Aorta (tissue), 5 donors: Measurements from ENCODE around the gene CHTOP. TPM values are rescaled to one million over a fixed set of nuclear protein-coding genes. Genes with fewer than 3 reads are reported as not detected.
"Not testable (repeated sequence)": the region's sequence is repeated elsewhere in the genome, so short reads cannot be mapped to it uniquely, and the experiment has no call there.

Experiments
- ATAC-seq: fragments of 200-7000 bp; cut with Tn5 transposase; one replicate; pipeline ENCODE4 v1.9.1; 2022; ENCODE audit warnings: moderate library complexity; ENCODE audit not compliant: low FRiP score
- DNase-seq, 2 donors: peaks; one replicate each; pipeline ENCODE4 v3.0.0-alpha.2; 2020
- H3K27ac ChIP-seq, 2 donors: one replicate each; pipeline ENCODE4 v1.5.1; 2013; ENCODE audit warnings: low read length in 2 of 2, mild to moderate bottlenecking in 2 of 2, moderate library complexity in 2 of 2, control low read depth in 1 of 2, inconsistent platforms in 1 of 2, low read depth in 1 of 2
- H3K27me3 ChIP-seq, 2 donors: one replicate each; pipeline ENCODE4 v1.6.1; 2013; ENCODE audit warnings: control low read depth in 1 of 2, low read length in 1 of 2, mild to moderate bottlenecking in 1 of 2, moderate library complexity in 1 of 2; ENCODE audit not compliant: insufficient read depth in 2 of 2, control insufficient read depth in 1 of 2
- H3K36me3 ChIP-seq, 2 donors: one replicate each; pipeline ENCODE4 v1.6.1; 2013; ENCODE audit warnings: control low read depth in 1 of 2, low read length in 1 of 2, mild to moderate bottlenecking in 1 of 2; ENCODE audit not compliant: insufficient read depth in 2 of 2, control insufficient read depth in 1 of 2
- H3K4me1 ChIP-seq, 2 donors: one replicate each; pipeline ENCODE4 v1.6.1; 2013; ENCODE audit warnings: low read length in 2 of 2, control low read depth in 1 of 2, mild to moderate bottlenecking in 1 of 2, moderate library complexity in 1 of 2; ENCODE audit not compliant: insufficient read depth in 2 of 2, control insufficient read depth in 1 of 2
- H3K4me3 ChIP-seq, 2 donors: one replicate each; pipeline ENCODE4 v1.5.1; 2013; ENCODE audit warnings: low read length in 2 of 2, control low read depth in 1 of 2, mild to moderate bottlenecking in 1 of 2
- H3K9me3 ChIP-seq: one replicate; pipeline ENCODE4 v1.6.1; 2013; ENCODE audit warnings: mild to moderate bottlenecking, low read length; ENCODE audit not compliant: control insufficient read depth
- WGBS, 2 donors: extraction: QIAGEN DNeasy Blood & Tissue Kit; methylation state at CpG; one replicate each; pipeline ENCODE4 v1.1.7; 2013; 5-methylcytosine and 5-hydroxymethylcytosine counted together
- intact Hi-C, 2 donors: fragments of 100-400 bp; cut with DNase I; formaldehyde crosslinking; loops; one replicate each; pipeline versions ENCODE4 v1.14.2 to v1.15.0; 2022
- polyA plus RNA-seq, 2 donors: library from polyadenylated mRNA; stranded (reverse); fragments of 200-250 nt; gene quantifications; one replicate each; pipeline ENCODE4 v1.2.3, GENCODE V29; 2013
- total RNA-seq, 2 donors: library from RNA; stranded (reverse); fragmentation: NEBNext Ultra II Directional; extraction: Animal tissue kit (Norgen Biotek cat#: 25700); gene quantifications; one replicate each; pipeline ENCODE4 v1.2.1, GENCODE V29; 2021
- donor health status: healthy with polysubstance abuse.
- donor health status: Bipolar disorder and iron deficiency.
- donor health status: DM: no; HTN: no; CAD: no.
- donor health status: DM: no; HTN: no; CAD: no.
- donor health status: DM: yes; HTN: yes; CAD: no.

The CHTOP gene
- total and polyA plus RNA-seq, 4 donors, result 34.4 to 57.0 (median 53.0) TPM

- H3K36me3 ChIP-seq, H3K4me3 ChIP-seq, ATAC-seq, H3K4me1 ChIP-seq, intact Hi-C loops, H3K27me3 ChIP-seq, H3K27ac ChIP-seq, H3K9me3 ChIP-seq: not testable (repeated sequence)
- peak in 1 of 2 donors; percentile 19 for DNase-seq
- 92 to 94% methylated on average over 8 of the region's 8 CpGs for WGBS, 2 donors
These were observed 34.8 kb downstream of the CHTOP start for GRCh38 chr1:153668672-153669071.

GRCh38 chr1:153669606-153670005 lies 35.7 kb downstream of the CHTOP start:
- no peak for DNase-seq
- Histone ChIP-seq H3K27me3 (no peaks in the 10 kb centered on the region), H3K36me3 (peaks cover 2 to 7% of the 10 kb centered on the region in 2 donors), H3K4me1 (no peaks in the 10 kb centered on the region), H3K4me3 (no peak overlapping the region), H3K27ac (no peak overlapping the region), H3K9me3 (no peaks in the 10 kb centered on the region)
- WGBS, 2 donors, result 64 to 71% methylated on average over 6 of the region's 6 CpGs
- intact Hi-C loops, result loop anchor here (5.0 to 10.0 kb wide), 2 partner anchors 95 to 318 kb away; partner anchors contain the start of gene RAB13 (in 1 of the 2)
- no peak for ATAC-seq

GRCh38 chr1:153670257-153670858 lies 36.5 kb downstream of the CHTOP start:
- DNase-seq, result peak in 1 of 2 donors; percentile 76
- no peaks in the 10 kb centered on the region for H3K4me1 ChIP-seq
- H3K9me3 ChIP-seq, result no peaks in the 10 kb centered on the region
- WGBS, 2 donors, result 1% methylated on average over 20 to 22 of the region's 22 CpGs
- H3K27me3 ChIP-seq, result no peaks in the 10 kb centered on the region
- intact Hi-C loops, result loop anchor here (5.0 to 10.0 kb wide), 2 partner anchors 96 to 317 kb away; partner anchors contain the start of gene RAB13 (in 1 of the 2)
- peaks cover 2 to 4% of the 10 kb centered on the region in 2 donors for H3K36me3 ChIP-seq
- peak overlapping the region; percentile 74 to 82 for H3K4me3 ChIP-seq
- H3K27ac ChIP-seq, result peak overlapping the region in 1 of 2 donors; percentile 82
- peak; percentile 36 for ATAC-seq

- ATAC-seq (peak; percentile 96), DNase-seq (peak; percentile 99)
- peak within 1 kb of the TSS; percentile 22 to 87 for H3K27ac ChIP-seq
- no peaks in the 10 kb centered on the region for H3K27me3 ChIP-seq
- peaks cover 0 to 2% of the 10 kb centered on the region in 2 donors for H3K36me3 ChIP-seq
- H3K4me3 ChIP-seq, result peak within 1 kb of the TSS; percentile 74 to 82
- intact Hi-C loops, result loop anchor here (5.0 to 10.0 kb wide), 2 partner anchors 96 to 316 kb away; partner anchors contain the start of gene RAB13 (in 1 of the 2)
- no peaks in the 10 kb centered on the region for H3K9me3 ChIP-seq
- WGBS, 2 donors, result 0% methylated on average over 35 of the region's 35 CpGs
- H3K4me1 ChIP-seq, result no peaks in the 10 kb centered on the region
These were observed 37.2 kb downstream of the CHTOP start, which contains the start of gene ILF2 for GRCh38 chr1:153670859-153671627. Gene ILF2, minus strand, starts transcription at chr1:153670993. Its CDS starts 71 bp downstream, at chr1:153670922.

- 12 to 13% methylated on average over 28 of the region's 28 CpGs for WGBS, 2 donors
- H3K36me3 ChIP-seq, H3K4me1 ChIP-seq, H3K27me3 ChIP-seq, H3K9me3 ChIP-seq: not testable (repeated sequence)
- DNase-seq (peak; percentile 60 to 84), ATAC-seq (peak; percentile 79)
- H3K27ac ChIP-seq, result peak overlapping the region; percentile 22 to 87
- peak overlapping the region; percentile 45 to 64 for H3K4me3 ChIP-seq
- intact Hi-C loops, result loop anchor here (5.0 to 10.0 kb wide), 2 partner anchors 97 to 316 kb away; partner anchors contain the start of gene RAB13 (in 1 of the 2)
These were observed 37.9 kb downstream of the CHTOP start for GRCh38 chr1:153671628-153672353.

- DNase-seq, result no peak
- ATAC-seq, result no peak
- no peak overlapping the region for H3K4me3 ChIP-seq
- no peaks in the 10 kb centered on the region for H3K9me3 ChIP-seq
- 95 to 97% methylated on average over 2 of the region's 2 CpGs for WGBS, 2 donors
- no peaks in the 10 kb centered on the region for H3K36me3 ChIP-seq
- H3K4me1 ChIP-seq, result no peaks in the 10 kb centered on the region
- H3K27me3 ChIP-seq, result no peaks in the 10 kb centered on the region
- H3K27ac ChIP-seq, result no peak overlapping the region
- intact Hi-C loops, result loop anchor here (5.0 to 10.0 kb wide), 2 partner anchors 99 to 314 kb away; partner anchors contain the start of gene RAB13 (in 1 of the 2)
These were observed 39.6 kb downstream of the CHTOP start for GRCh38 chr1:153673511-153673910.

GRCh38 chr1:153677718-153678518 lies 44.1 kb downstream of the CHTOP start:
- no peaks in the 10 kb centered on the region for H3K9me3 ChIP-seq
- no peaks in the 10 kb centered on the region for H3K27me3 ChIP-seq
- WGBS, 2 donors, result 1% methylated on average over 29 of the region's 29 CpGs
- H3K4me3 ChIP-seq, result peak overlapping the region; percentile 30 to 79
- DNase-seq (peak; percentile 66 to 79), ATAC-seq (peak; percentile 81)
- H3K36me3 ChIP-seq, result peaks cover 4% of the 10 kb centered on the region in 2 donors
- peak overlapping the region in 1 of 2 donors; percentile 63 for H3K27ac ChIP-seq
- intact Hi-C loops, result loop anchor here (1.0 to 10.0 kb wide), 6 partner anchors 71 to 309 kb away; partner anchors contain the start of gene RAB13 (in 1 of the 2)
- no peaks in the 10 kb centered on the region for H3K4me1 ChIP-seq
